Neural cell (in vitro differentiated cells): ENCODE results near the gene OR8S1. TPM values are rescaled to one million over a fixed set of nuclear protein-coding genes. Genes with fewer than 3 reads are reported as not detected.
"Not testable (repeated sequence)": the region's sequence is repeated elsewhere in the genome, so short reads cannot be mapped to it uniquely, and the experiment has no call there.

Experiments used
- H2AFZ ChIP-seq: fragments of 200-600, 300-800 bp; sonication (generic), shearing (Covaris generic); 2 replicates; pipeline ENCODE4 v1.6.0; 2014; ENCODE audit warnings: low read depth, mild to moderate bottlenecking, antibody characterized with exemption, low read length, moderate library complexity
- H3F3A ChIP-seq: fragments of 200-600 bp; shearing (Covaris generic); 2 replicates; pipeline ENCODE4 v1.6.1; 2016; ENCODE audit warnings: mild to moderate bottlenecking, moderate library complexity, mixed read lengths, antibody characterized with exemption, low read length; ENCODE audit not compliant: insufficient read depth, poor library complexity, severe bottlenecking
- H3K27ac ChIP-seq: fragments of 200-600, 300-800 bp; sonication (generic), shearing (Covaris generic); 2 replicates; pipeline ENCODE4 v1.5.1; 2014; ENCODE audit warnings: mild to moderate bottlenecking, low read length, moderate library complexity
- H3K27me3 ChIP-seq: fragments of 300-800, 200-600 bp; sonication (generic), shearing (Covaris generic); 2 replicates; pipeline ENCODE4 v1.6.0; 2014; ENCODE audit warnings: mild to moderate bottlenecking, low read depth, low read length, moderate library complexity; ENCODE audit not compliant: insufficient read depth
- H3K36me3 ChIP-seq: fragments of 300-800, 200-600 bp; sonication (generic), shearing (Covaris generic); 2 replicates; pipeline ENCODE4 v1.5.1; 2014; ENCODE audit warnings: mild to moderate bottlenecking, antibody characterized with exemption, low read length, moderate library complexity; ENCODE audit not compliant: insufficient read depth
- H3K4me2 ChIP-seq: fragments of 300-800, 200-600 bp; sonication (generic), shearing (Covaris generic); 2 replicates; pipeline ENCODE4 v1.6.0; 2014; ENCODE audit warnings: mild to moderate bottlenecking, low read length
- H3K4me3 ChIP-seq: fragments of 300-800, 200-600 bp; sonication (generic), shearing (Covaris generic); 2 replicates; pipeline ENCODE4 v1.5.1; 2014; ENCODE audit warnings: mild to moderate bottlenecking, low read length, moderate library complexity
- H3K79me2 ChIP-seq: fragments of 200-600 bp; shearing (Covaris generic); replicated peaks from 2 replicates; pipeline ENCODE4 v1.6.0; 2014; ENCODE audit warnings: mild to moderate bottlenecking, low read length, moderate library complexity; ENCODE audit not compliant: insufficient read depth
- H3K9ac ChIP-seq: fragments of 300-800, 200-600 bp; sonication (generic), shearing (Covaris generic); 2 replicates; pipeline ENCODE4 v1.6.1; 2016; ENCODE audit warnings: mild to moderate bottlenecking, low read length, mixed read lengths
- H3K9me2 ChIP-seq: fragments of 200-600 bp; shearing (Covaris generic); 2 replicates; pipeline ENCODE4 v1.6.1; 2016; ENCODE audit warnings: mild to moderate bottlenecking, low read length, mixed read lengths; ENCODE audit not compliant: insufficient read depth
- H3K9me3 ChIP-seq: fragments of 200-600, 300-800 bp; sonication (generic), shearing (Covaris generic); 2 replicates; pipeline ENCODE4 v1.6.1; 2016; ENCODE audit warnings: mild to moderate bottlenecking, mixed run types, low read length, moderate library complexity, mixed read lengths
- H4K20me1 ChIP-seq: fragments of 200-600 bp; shearing (Covaris generic); 2 replicates; pipeline ENCODE4 v1.6.1; 2016; ENCODE audit warnings: mild to moderate bottlenecking, mixed run types; ENCODE audit not compliant: insufficient read depth
- EP300 ChIP-seq: fragments of 450-650 bp; conservative IDR thresholded peaks from 2 replicates; pipeline ENCODE4 v1.6.1; 2014; ENCODE audit warnings: antibody characterized with exemption, mild to moderate bottlenecking, moderate library complexity; ENCODE audit not compliant: poor library complexity, severe bottlenecking
- EZH2 ChIP-seq: fragments of 200-600, 300-800 bp; shearing (Covaris generic), sonication (generic); IDR thresholded peaks from 2 replicates; pipeline ENCODE4 v1.6.1; 2014; ENCODE audit warnings: antibody characterized with exemption, low read length, borderline replicate concordance, mild to moderate bottlenecking; ENCODE audit not compliant: insufficient read depth, poor library complexity, severe bottlenecking
- MXI1 ChIP-seq: fragments of 450-650 bp; conservative IDR thresholded peaks from 2 replicates; pipeline ENCODE4 v1.6.1; 2014; ENCODE audit warnings: antibody characterized with exemption, mild to moderate bottlenecking; ENCODE audit not compliant: poor library complexity, severe bottlenecking
- POLR2AphosphoS5 ChIP-seq: IDR thresholded peaks from 2 replicates; pipeline ENCODE4 v1.6.1; 2012
- RAD21 ChIP-seq: fragments of 450-650 bp; conservative IDR thresholded peaks from 2 replicates; pipeline ENCODE4 v1.6.1; 2014; ENCODE audit warnings: antibody characterized with exemption, mild to moderate bottlenecking, moderate library complexity
- SMC3 ChIP-seq: fragments of 450-650 bp; conservative IDR thresholded peaks from 2 replicates; pipeline ENCODE4 v1.6.1; 2014; ENCODE audit warnings: antibody characterized with exemption, mild to moderate bottlenecking, moderate library complexity; ENCODE audit not compliant: poor library complexity
- TAF1 ChIP-seq: IDR thresholded peaks from 2 replicates; pipeline ENCODE4 v1.6.1; 2012; ENCODE audit warnings: low read depth
- polyA plus RNA-seq: library from polyadenylated mRNA; depleted of rRNA; stranded (reverse); fragments of >200 nt; gene quantifications from 2 replicates; pipeline ENCODE4 v1.2.3, GENCODE V29; 2014
- TF ChIP-seq, protein P1 (sequence below): fragments of 450-650 bp; IDR thresholded peaks from 2 replicates; pipeline ENCODE4 v1.5.1; 2014; ENCODE audit warnings: antibody characterized with exemption, mild to moderate bottlenecking, moderate library complexity; ENCODE audit not compliant: poor library complexity, severe bottlenecking
- TF ChIP-seq, protein P2 (sequence below): IDR thresholded peaks from 2 replicates; pipeline ENCODE4 v1.6.1; 2012; ENCODE audit warnings: borderline replicate concordance

Gene OR8S1
- polyA plus RNA-seq, 1 donor from 2014 or later: not detected

- no peaks in the 10 kb centered on the region for H3K79me2 ChIP-seq
- H3K27ac ChIP-seq: no peak overlapping the region
- no peak overlapping the region for H3K9ac ChIP-seq
- no peaks in the 10 kb centered on the region for H3K27me3 ChIP-seq
- no peak overlapping the region for H3K4me3 ChIP-seq
- H3K4me2 ChIP-seq: no peak overlapping the region
- H4K20me1 ChIP-seq: no peaks in the 10 kb centered on the region
- H2AFZ ChIP-seq: no peak overlapping the region
- TF ChIP-seq MXI1: no peak
- TF ChIP-seq POLR2AphosphoS5: no peak
- TF ChIP-seq, protein P1, sequence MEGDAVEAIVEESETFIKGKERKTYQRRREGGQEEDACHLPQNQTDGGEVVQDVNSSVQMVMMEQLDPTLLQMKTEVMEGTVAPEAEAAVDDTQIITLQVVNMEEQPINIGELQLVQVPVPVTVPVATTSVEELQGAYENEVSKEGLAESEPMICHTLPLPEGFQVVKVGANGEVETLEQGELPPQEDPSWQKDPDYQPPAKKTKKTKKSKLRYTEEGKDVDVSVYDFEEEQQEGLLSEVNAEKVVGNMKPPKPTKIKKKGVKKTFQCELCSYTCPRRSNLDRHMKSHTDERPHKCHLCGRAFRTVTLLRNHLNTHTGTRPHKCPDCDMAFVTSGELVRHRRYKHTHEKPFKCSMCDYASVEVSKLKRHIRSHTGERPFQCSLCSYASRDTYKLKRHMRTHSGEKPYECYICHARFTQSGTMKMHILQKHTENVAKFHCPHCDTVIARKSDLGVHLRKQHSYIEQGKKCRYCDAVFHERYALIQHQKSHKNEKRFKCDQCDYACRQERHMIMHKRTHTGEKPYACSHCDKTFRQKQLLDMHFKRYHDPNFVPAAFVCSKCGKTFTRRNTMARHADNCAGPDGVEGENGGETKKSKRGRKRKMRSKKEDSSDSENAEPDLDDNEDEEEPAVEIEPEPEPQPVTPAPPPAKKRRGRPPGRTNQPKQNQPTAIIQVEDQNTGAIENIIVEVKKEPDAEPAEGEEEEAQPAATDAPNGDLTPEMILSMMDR: no peak
- TF ChIP-seq, protein P2, sequence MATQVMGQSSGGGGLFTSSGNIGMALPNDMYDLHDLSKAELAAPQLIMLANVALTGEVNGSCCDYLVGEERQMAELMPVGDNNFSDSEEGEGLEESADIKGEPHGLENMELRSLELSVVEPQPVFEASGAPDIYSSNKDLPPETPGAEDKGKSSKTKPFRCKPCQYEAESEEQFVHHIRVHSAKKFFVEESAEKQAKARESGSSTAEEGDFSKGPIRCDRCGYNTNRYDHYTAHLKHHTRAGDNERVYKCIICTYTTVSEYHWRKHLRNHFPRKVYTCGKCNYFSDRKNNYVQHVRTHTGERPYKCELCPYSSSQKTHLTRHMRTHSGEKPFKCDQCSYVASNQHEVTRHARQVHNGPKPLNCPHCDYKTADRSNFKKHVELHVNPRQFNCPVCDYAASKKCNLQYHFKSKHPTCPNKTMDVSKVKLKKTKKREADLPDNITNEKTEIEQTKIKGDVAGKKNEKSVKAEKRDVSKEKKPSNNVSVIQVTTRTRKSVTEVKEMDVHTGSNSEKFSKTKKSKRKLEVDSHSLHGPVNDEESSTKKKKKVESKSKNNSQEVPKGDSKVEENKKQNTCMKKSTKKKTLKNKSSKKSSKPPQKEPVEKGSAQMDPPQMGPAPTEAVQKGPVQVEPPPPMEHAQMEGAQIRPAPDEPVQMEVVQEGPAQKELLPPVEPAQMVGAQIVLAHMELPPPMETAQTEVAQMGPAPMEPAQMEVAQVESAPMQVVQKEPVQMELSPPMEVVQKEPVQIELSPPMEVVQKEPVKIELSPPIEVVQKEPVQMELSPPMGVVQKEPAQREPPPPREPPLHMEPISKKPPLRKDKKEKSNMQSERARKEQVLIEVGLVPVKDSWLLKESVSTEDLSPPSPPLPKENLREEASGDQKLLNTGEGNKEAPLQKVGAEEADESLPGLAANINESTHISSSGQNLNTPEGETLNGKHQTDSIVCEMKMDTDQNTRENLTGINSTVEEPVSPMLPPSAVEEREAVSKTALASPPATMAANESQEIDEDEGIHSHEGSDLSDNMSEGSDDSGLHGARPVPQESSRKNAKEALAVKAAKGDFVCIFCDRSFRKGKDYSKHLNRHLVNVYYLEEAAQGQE: no peak
- TF ChIP-seq RAD21: no peak
- TF ChIP-seq TAF1: no peak
- no peaks in the 10 kb centered on the region for H3K9me2 ChIP-seq
- no peaks in the 10 kb centered on the region for H3F3A ChIP-seq
- peaks cover 5% of the 10 kb centered on the region for H3K9me3 ChIP-seq
- no peaks in the 10 kb centered on the region for H3K36me3 ChIP-seq
These were observed 12.6 kb upstream of the OR8S1 start for GRCh38 chr12:48512855-48513254.

GRCh38 chr12:48514728-48515127 is 10.7 kb upstream of the OR8S1 start:
- H3K9me2 ChIP-seq: no peaks in the 10 kb centered on the region
- H3K36me3 ChIP-seq: no peaks in the 10 kb centered on the region
- no peaks in the 10 kb centered on the region for H3K27me3 ChIP-seq
- H4K20me1 ChIP-seq: no peaks in the 10 kb centered on the region
- H3F3A ChIP-seq: no peaks in the 10 kb centered on the region
- no peak overlapping the region for H3K9ac ChIP-seq
- H3K4me3 ChIP-seq: no peak overlapping the region
- peaks cover 5% of the 10 kb centered on the region for H3K9me3 ChIP-seq
- H3K79me2 ChIP-seq: no peaks in the 10 kb centered on the region
- no peak overlapping the region for H3K27ac ChIP-seq
- TF ChIP-seq, protein P1: no peak
- TF ChIP-seq SMC3 (no peak), EZH2 (no peak), POLR2AphosphoS5 (no peak), RAD21 (no peak), EP300 (no peak), TAF1 (no peak), MXI1 (no peak)
- TF ChIP-seq, protein P2: no peak
- no peak overlapping the region for H2AFZ ChIP-seq
- no peak overlapping the region for H3K4me2 ChIP-seq

GRCh38 chr12:48520381-48520780 is 5.1 kb upstream of the OR8S1 start:
- not testable (repeated sequence) for H3K27me3 ChIP-seq, H3K36me3 ChIP-seq, H3K9me3 ChIP-seq, H3F3A ChIP-seq, H3K4me3 ChIP-seq, H2AFZ ChIP-seq, H3K4me2 ChIP-seq, H4K20me1 ChIP-seq, H3K9ac ChIP-seq, H3K79me2 ChIP-seq, H3K27ac ChIP-seq, H3K9me2 ChIP-seq
